ENCODE measurements around the gene NET1.
"Not testable (repeated sequence)": the region's sequence is repeated elsewhere in the genome, so short reads cannot be mapped to it uniquely, and the experiment has no call there.

The NET1 gene

DNA sequence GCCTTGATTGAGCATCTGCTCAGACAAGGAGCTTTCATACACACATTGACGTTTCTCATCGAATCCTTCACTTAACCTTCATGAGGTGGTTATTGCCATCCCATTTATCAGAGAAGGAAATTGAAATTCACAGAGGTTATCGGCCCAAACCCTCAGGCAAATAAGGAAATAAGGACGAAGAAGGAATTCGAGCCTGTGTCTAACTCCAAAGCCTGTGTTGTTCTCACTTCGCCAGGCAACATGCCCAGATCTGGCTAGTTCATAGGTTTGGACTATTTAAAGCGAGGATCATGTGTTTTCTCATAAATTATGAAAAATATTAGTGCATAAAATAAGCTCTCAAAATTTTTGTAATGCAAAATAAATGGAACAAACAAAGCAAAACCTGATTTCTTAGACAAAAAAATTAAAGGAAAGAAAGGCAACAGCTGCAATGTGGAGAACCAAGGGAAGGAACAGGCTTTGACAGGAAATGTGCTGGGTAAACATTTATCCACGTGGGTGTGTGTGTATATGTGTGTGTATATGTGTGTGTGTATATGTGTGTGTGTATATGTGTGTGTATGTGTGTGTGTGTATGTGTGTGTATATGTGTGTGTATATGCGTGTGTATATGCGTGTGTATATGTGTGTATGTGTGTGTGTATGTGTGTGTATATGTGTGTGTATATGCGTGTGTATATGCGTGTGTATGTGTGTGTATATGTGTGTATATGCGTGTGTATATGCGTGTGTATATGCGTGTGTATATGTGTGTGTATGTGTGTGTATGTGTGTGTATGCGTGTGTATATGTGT lies 42.8 kb upstream of the NET1 start:
- no peak for DNase-seq
- Histone ChIP-seq H3K36me3 (replicated peaks) (no peaks in the 10 kb centered on the region), H3K27me3 (replicated peaks) (no peaks in the 10 kb centered on the region), H3K27ac (no peak overlapping the region), H3K4me3 (ENCODE audit: low read depth, low read length) (no peak overlapping the region)
- in situ Hi-C loops (cut with HindIII; ENCODE audit: low pct_ligation_motif_present, low sequenced_read_pairs), result no loop called here
- TF ChIP-seq, protein P1, sequence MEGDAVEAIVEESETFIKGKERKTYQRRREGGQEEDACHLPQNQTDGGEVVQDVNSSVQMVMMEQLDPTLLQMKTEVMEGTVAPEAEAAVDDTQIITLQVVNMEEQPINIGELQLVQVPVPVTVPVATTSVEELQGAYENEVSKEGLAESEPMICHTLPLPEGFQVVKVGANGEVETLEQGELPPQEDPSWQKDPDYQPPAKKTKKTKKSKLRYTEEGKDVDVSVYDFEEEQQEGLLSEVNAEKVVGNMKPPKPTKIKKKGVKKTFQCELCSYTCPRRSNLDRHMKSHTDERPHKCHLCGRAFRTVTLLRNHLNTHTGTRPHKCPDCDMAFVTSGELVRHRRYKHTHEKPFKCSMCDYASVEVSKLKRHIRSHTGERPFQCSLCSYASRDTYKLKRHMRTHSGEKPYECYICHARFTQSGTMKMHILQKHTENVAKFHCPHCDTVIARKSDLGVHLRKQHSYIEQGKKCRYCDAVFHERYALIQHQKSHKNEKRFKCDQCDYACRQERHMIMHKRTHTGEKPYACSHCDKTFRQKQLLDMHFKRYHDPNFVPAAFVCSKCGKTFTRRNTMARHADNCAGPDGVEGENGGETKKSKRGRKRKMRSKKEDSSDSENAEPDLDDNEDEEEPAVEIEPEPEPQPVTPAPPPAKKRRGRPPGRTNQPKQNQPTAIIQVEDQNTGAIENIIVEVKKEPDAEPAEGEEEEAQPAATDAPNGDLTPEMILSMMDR (IDR thresholded peaks at IDR 0.05; ENCODE audit: low read depth, low read length, missing control alignments), result no peak

GRCh38 chr10:5370493-5371352 lies 41.6 kb upstream of the NET1 start:
- TF ChIP-seq, protein P1 (IDR thresholded peaks at IDR 0.05; ENCODE audit: low read depth, low read length, missing control alignments), result no peak
- no peaks in the 10 kb centered on the region for H3K36me3 ChIP-seq (replicated peaks)
- in situ Hi-C loops (cut with HindIII; ENCODE audit: low pct_ligation_motif_present, low sequenced_read_pairs), result no loop called here
- no peak for DNase-seq
- no peak overlapping the region for H3K4me3 ChIP-seq (ENCODE audit: low read depth, low read length)
- H3K27me3 ChIP-seq (replicated peaks), result no peaks in the 10 kb centered on the region
- no peak overlapping the region for H3K27ac ChIP-seq

- TF ChIP-seq, protein P1 (IDR thresholded peaks at IDR 0.05; ENCODE audit: low read depth, low read length, missing control alignments), result no peak
- Histone ChIP-seq H3K27ac (no peak overlapping the region), H3K27me3 (replicated peaks) (no peaks in the 10 kb centered on the region), H3K4me3 (ENCODE audit: low read depth, low read length) (no peak overlapping the region), H3K36me3 (replicated peaks) (no peaks in the 10 kb centered on the region)
- in situ Hi-C loops (cut with HindIII; ENCODE audit: low pct_ligation_motif_present, low sequenced_read_pairs), result no loop called here
- DNase-seq, result no peak
Observed at GRCh38 chr10:5373307-5373706, 39.0 kb upstream of the NET1 start.

- no peaks in the 10 kb centered on the region for H3K27me3 ChIP-seq (replicated peaks)
- no peak overlapping the region for H3K4me3 ChIP-seq (ENCODE audit: low read depth, low read length)
- in situ Hi-C loops (cut with HindIII; ENCODE audit: low pct_ligation_motif_present, low sequenced_read_pairs), result no loop called here
- no peak for DNase-seq
- H3K36me3 ChIP-seq (replicated peaks), result no peaks in the 10 kb centered on the region
- H3K27ac ChIP-seq, result no peak overlapping the region
- TF ChIP-seq, protein P1 (IDR thresholded peaks at IDR 0.05; ENCODE audit: low read depth, low read length, missing control alignments), result no peak
Observed at GRCh38 chr10:5373891-5374611, 38.3 kb upstream of the NET1 start.

GRCh38 chr10:5376450-5376849 lies 35.9 kb upstream of the NET1 start:
- in situ Hi-C loops (cut with HindIII; ENCODE audit: low pct_ligation_motif_present, low sequenced_read_pairs), result loop anchor here (25.0 kb wide), 1 partner anchor 539 kb away; the partner anchor contains the start of gene AKR1E2

GRCh38 chr10:5379202-5379601 lies 33.2 kb upstream of the NET1 start:
- in situ Hi-C loops (cut with HindIII; ENCODE audit: low pct_ligation_motif_present, low sequenced_read_pairs), result loop anchor here (25.0 kb wide), 1 partner anchor 542 kb away; the partner anchor contains the start of gene AKR1E2
- H3K27ac ChIP-seq; H3K4me3 ChIP-seq (ENCODE audit: low read depth, low read length); H3K27me3 ChIP-seq (replicated peaks); DNase-seq; H3K36me3 ChIP-seq (replicated peaks): not testable (repeated sequence)

More at GRCh38 chr10:5376450-5376849, 35.9 kb upstream of the NET1 start:
- TF ChIP-seq, protein P1 (IDR thresholded peaks at IDR 0.05; ENCODE audit: low read depth, low read length, missing control alignments), result no peak
- H3K4me3 ChIP-seq (ENCODE audit: low read depth, low read length), result no peak overlapping the region
- DNase-seq, result no peak
- no peak overlapping the region for H3K27ac ChIP-seq
- no peaks in the 10 kb centered on the region for H3K27me3 ChIP-seq (replicated peaks)
- H3K36me3 ChIP-seq (replicated peaks), result no peaks in the 10 kb centered on the region

DNA sequence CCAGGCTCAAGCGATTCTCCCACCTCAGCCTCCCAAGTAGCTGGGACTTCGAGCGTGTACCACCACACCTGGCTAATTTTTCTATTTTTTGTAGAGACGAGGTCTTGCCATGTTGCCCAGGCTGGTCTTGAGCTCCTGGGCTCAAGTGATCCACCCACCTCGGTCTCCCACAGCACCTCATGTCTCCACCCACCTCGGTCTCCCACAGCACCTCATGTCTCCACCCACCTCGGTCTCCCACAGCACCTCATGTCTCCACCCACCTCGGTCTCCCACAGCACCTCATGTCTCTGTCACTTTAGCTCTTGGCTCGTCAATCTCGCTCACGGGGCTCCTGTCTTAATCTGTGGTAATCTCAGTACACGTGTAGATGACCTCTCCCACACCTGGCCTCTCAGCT lies 32.0 kb upstream of the NET1 start:
- in situ Hi-C loops (cut with HindIII; ENCODE audit: low pct_ligation_motif_present, low sequenced_read_pairs), result loop anchor here (25.0 kb wide), 1 partner anchor 543 kb away; the partner anchor contains the start of gene AKR1E2
- H3K27ac ChIP-seq; H3K4me3 ChIP-seq (ENCODE audit: low read depth, low read length); H3K27me3 ChIP-seq (replicated peaks); DNase-seq; H3K36me3 ChIP-seq (replicated peaks): not testable (repeated sequence)
